GM21737 (cell line): ENCODE measurements around the gene ARMC9.
"Not testable (repeated sequence)": the region's sequence is repeated elsewhere in the genome, so short reads cannot be mapped to it uniquely, and the experiment has no call there.

Source experiments
- ATAC-seq: cut with Tn5 transposase; IDR thresholded peaks from one replicate; pipeline ENCODE4 v1.9.1; 2021; ENCODE audit warnings: mild to moderate bottlenecking, moderate library complexity; ENCODE audit not compliant: unreplicated experiment

Gene ARMC9

DNA sequence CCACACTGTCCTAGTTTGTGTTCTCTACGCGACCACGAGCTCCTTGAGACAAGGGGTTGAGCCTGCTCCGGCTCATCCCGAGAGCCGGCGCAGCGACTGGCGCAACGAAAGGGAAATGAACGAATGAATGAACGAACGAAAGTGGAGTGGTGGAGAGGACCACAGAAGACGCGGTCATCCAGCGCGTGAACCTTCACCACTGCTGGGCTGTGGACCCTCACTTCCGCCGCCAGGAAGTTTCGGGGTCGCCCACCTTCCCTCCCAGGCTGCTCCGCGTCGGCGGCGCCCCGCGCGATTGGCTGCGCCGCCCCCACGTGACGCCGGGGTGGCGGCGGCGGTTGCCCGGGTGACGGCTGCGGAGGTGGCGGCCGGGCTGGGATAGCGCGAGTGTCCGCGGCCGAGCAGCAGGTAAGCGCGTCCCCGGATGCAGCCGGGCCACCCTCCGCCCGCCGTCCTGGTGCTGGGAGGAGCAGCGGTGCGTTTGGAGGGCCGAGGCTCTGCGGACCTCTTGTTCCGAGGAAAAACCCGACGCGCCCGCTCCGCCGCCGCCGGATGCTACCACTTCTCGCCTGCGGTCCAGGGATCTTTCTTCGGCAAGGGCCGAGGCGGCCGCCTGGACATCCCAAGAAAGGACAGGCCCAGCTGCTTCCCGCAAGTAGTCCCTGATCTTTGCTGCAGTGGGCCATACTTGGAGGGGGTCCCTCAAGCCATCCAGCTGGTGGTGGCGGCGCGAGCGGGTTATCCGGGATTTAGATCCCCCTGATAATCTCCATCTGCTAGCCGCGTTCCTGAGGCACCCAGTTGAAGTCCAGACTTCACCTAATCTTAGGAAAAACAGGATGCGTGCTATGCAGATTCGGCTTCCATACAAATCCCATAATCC, at the start of gene ARMC9:
Gene ARMC9, plus strand, starts transcription at position 341 of the 883 bp plus-strand sequence. CDS start 7,608 bp downstream, outside the sequence.
- peak; percentile 95 for ATAC-seq

DNA sequence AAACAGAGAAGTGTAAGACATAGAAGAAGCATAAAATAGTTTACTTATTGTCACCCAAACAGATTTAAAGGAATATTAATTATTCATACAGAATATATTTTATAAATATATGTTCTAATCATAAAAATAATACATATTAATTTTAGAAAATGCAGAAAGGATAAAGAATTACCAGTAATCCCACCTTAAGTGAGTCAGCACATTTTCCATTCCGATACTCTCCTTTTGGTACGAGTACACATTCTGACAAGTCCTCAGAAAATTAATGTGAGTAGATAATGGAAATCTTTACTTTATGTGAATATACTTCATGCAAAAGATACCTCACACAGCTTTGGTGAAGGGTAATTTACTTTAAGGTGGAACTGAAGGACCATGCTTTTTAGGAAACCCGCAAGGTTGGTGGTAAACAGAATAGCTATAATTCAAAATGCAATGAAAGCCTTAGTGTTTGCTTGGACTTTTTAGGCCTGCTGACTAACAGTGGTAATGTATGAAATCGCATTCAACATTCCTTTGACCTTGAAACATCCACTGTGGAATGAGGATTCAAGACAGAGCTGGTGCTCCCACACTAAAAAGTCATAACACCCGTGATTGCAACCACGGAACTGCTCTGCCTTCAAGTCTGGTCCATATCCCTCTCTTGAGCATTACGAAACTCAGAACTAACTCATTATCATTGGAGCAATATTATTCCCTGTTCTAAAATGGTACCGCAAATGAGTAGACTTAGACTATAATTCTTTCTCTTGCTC, 45.5 kb upstream of the ARMC9 start:
- no peak for ATAC-seq

DNA sequence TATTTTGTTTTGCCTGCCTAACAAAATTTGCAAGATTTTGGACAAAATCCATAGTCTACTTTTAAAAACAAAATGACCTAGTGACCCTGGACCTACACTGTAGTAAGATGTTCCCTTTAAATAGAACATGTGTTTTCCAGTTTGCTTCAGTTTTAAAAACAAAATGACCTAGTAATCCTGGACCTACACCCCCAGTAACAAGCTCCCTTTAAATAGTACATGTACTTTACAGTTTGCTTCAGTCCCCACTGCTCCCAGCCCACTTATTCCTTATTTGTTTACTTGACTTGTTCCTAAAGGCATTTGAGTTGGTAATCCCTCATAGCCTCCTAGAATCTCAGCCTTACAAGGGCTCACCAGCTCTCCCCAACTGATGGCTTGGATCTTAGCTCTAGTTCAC, 39.1 kb upstream of the ARMC9 start:
- ATAC-seq, result no peak

DNA sequence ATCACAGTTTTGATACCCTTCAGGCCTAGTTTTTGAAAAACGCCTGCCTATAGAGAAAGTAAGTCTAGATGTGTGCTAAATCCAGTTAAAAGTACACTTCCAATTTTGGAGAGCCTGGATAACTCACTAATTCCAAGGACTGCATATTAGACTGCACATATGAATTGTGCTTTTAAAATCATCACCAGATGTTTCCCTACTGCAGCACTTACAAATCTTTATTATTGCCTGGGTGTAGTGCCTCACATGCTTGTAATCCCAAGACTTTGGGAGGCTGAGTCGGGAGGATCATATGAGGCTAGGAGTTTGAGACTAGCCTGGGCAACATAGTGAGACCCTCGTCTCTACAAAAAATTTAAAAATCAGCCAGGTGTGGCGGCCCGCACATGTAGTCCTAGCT, 37.7 kb upstream of the ARMC9 start:
- no peak for ATAC-seq

DNA sequence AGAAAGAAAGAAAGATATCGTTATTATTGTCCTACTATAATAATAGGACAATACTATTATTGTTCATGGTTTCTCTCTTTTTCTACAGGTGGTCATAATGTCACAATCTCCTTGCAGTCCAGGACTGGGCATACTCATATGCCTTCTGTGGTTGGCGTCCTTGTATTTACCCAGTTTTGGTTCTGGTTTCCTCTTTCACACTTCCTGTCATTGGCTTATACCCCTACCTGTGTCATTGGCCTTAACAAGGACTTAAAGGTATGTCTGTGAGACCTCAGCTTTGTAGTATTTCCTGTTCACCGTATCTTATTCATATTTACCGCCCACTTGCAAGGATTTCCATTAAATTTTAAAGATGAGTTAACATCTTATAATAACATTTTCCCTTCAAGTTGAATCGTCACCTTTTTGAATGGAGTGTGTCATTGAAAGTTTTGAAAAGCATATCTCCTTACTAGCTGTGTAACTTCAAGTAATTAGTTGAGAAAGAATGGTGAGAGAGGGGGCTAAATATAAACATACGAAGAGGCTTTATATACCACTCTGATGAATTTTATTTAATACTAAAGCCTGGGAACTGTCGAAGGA, 37.1 kb upstream of the ARMC9 start:
- ATAC-seq, result no peak

DNA sequence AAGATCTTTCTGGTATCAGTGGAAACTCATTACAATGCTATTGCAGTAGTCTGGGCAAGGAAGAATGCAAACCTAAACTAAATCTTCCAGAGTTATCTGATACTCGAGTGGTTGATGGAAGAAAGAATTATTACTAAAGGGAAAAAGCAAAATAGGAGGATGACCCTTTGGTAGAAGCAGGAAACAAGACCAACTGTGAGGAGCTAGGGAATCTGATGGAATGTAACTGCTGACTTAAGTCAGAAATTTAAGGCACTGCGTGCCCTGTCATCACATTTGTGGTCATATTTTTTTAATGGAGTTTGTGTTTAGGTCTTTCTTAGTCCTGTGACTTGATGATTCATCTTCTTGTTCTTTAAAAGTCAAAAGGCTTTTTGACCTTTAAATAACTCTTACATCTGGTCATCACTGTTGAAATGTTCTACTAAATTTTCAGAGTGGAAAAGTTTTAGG, 36.5 kb upstream of the ARMC9 start:
- no peak for ATAC-seq

- no peak for ATAC-seq
These were observed 35.4 kb upstream of the ARMC9 start for GRCh38 chr2:231163011-231163410.

DNA sequence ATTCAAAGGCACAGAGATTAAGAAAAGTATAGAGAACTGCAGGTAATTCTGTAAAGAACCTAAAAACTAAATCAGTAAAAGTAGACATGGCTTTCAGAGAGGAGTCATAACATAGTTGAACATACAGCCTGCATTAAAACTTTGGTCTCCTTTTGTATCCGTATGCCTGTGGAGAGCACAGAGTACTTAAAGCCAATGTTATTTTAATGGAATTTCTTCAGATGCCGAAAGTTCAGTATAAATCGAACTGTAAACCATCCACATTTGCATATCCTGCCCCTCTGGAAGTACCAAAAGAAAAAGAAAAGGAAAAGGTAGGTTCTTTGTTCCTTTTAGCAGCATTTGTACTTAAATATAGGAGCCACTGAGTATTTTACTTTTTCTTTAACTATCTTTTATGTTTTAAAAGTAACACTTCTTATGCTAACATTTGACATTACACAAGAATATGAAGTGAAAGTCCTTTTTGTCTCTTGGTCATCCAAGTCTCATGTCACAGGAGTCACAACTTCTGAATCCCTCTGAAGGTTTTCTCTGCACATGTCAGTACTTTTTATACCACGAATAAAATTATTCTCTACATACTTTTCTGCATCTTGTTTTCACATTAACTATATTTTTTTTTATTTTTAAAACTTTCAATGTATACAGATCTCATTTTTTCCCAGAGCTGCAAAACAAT, 34.9 kb upstream of the ARMC9 start:
- no peak for ATAC-seq

DNA sequence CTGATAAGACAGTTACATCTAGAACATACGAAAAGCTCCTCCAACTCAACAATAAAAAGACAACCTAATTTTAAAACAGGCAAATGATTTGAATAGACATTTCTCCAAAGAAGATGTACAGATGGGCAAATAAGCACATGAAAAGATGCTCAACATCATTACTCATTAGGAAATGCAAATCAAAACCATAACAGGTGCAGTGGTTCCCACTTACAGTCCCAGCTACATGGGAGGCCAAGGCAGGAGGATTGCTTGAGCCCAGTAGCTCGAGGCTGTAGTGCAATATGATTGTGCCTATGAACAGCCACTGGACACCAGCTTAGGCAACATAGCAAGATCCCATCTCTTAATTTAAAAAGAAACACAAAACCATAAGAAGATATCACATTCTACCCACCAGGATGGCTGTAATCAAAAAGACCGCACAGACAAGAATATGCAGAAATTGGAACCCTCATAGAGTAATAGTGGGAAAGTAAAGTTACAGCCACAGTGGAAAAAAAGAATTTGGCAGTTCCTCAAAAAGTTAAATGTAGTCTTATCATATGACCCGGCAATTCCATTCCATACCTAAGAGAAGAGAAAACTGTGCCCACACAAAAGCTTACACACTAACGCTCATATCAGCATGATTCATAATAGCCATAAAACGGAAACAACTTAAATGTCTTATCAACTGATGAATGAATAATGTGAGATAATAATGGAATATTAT, 30.5 kb upstream of the ARMC9 start:
- ATAC-seq, result no peak

GRCh38 chr2:231168460-231169139, 29.8 kb upstream of the ARMC9 start:
- no peak for ATAC-seq

DNA sequence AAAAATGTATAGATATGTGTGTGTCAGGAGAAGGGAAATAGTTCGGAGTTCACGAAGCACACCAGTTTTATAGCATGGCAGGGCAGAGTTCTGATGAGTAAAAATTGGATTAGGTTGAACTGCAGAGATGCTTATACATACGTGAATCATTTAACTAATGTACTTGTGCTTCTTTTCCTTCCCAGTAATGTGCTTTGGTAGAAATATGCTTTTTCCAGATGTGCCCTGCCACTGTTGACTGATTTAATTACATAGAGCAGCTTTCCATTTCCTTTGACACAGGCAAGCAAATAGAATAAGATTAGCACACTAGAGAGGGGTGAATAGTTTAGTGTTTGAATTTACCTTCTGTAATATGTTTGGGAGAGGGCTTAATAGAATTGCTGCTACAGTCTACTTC, 28.9 kb upstream of the ARMC9 start:
- no peak for ATAC-seq

DNA sequence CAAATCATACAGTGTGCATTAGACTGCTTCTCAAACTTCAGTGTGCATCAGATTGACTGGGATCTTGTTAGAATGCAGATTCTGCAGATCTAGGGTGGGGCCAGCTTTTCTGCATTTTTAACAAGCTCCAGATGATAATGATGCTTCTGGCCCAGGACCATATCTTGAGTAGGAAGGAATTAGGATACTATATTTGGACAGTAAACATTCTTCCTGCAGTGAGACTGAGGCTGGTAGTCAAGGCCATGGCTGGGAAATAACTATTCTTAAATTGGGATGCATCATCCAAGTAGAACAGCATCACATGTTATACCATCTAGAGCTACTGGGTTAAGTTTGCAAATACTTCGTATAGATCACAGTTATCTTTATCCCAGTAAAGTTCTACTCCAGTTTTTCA, 28.4 kb upstream of the ARMC9 start:
- no peak for ATAC-seq

- ATAC-seq, result no peak
These were observed 26.4 kb upstream of the ARMC9 start for GRCh38 chr2:231172025-231172424.

- ATAC-seq, result no peak
These were observed 24.2 kb upstream of the ARMC9 start for GRCh38 chr2:231174211-231174651.

DNA sequence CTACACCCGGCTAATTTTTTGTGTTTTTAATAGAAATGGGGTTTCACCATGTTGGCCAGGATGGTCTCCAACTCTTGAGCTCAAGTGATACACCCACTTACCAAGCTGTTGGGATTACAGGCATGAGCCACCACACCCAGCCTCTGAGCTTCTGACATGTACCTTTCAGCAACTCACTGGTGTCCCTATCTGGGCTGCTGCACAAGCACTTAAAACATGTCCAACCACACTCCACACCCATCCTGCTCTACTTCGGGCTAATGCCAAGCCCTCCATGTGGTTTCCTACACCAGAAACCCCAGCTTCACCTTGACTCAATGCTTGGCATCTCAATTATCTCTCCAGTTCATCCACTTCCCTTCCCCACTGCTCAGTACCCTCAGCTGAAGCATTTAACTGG, 22.4 kb upstream of the ARMC9 start:
- ATAC-seq, result no peak

DNA sequence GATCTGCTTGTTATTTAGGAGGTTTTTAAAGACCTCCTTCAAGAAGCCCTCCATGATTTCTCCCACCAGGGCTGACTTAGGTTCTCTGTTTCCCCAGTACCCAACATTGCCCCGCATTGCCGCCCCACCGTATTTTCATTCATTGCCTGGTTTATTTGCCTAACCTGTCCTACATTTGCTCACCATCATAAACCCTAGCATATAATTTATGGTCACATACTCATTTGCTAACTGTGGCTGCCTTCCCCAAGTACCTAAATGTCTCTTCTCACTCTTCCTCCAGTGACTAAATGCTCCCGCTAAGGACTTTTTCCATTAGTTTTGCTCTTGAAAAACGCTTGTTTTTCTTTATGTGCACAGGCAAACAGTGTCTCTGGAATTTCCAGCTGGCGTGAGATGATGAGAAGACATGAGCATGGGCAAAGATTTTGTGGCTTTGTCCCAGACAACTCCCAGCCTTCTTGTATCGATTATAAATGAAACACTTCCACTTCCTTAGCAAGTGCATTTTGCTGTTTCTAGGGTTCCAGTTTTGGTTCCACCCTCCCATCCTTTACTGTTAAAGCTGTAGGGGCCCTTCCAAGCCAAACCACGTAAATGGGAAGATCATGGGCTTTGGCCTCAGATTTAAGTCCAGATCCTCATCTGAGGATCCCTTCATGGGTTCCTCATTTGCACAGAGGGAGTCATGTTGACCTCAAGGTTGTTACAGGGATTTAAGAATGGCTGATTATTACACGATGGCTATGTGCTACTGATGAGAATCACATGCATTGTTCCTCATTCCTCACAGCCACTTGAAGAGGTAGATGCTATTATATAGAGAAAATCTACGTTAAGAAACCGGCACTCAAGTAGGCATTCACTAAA, 21.0 kb upstream of the ARMC9 start:
- ATAC-seq, result no peak

- not testable (repeated sequence) for ATAC-seq
These were observed 19.6 kb upstream of the ARMC9 start for GRCh38 chr2:231178805-231179204.

DNA sequence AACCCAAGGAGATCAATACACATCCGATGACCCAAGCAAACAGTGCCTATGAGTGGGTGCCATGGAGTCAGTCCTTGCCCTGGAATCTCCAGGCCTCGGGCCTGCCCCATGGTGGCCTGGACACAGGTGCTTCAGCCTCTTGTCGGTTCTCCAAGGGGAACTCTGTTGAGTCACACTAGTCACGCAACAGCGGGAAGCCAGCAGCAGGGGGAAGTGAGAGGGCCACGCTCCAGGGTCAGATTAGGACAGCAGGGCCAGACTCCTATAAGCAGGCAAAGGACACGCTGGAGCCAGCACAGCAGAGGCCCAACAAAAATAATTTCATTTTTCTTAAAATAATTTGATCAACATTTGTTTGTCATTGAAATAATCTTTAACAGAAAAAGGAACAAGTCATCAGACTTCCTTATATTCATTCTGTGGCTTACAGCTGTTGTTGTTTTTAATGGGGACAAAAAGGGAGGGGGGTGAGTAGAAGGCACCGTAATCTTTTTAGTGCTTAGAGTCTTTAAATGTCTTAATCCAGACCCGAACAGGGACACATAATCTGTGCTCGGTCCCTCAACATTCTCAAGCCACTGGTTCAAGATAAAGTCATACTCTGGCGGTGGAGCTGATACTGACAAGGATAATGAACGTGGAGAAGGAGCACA, 16.4 kb upstream of the ARMC9 start:
- ATAC-seq, result peak; percentile 46
